A549 treated with AZD2906 at 1 μM for 4 hours (cell line): ENCODE data around the gene FGD5. TPM values are rescaled to one million over a fixed set of nuclear protein-coding genes. Genes with fewer than 3 reads are reported as not detected.

Experiments
- total RNA-seq: library from RNA; stranded (reverse); fragments of 200-300 nt; extraction: Qiagen RNA extraction; gene quantifications from 5 replicates; pipeline ENCODE4 v1.2.3, GENCODE V29; 2022

Gene FGD5
- total RNA-seq, result 0.02 to 0.03 TPM (median 0.03 TPM) in 4 of 5 replicates, not detected in the other

DNA sequence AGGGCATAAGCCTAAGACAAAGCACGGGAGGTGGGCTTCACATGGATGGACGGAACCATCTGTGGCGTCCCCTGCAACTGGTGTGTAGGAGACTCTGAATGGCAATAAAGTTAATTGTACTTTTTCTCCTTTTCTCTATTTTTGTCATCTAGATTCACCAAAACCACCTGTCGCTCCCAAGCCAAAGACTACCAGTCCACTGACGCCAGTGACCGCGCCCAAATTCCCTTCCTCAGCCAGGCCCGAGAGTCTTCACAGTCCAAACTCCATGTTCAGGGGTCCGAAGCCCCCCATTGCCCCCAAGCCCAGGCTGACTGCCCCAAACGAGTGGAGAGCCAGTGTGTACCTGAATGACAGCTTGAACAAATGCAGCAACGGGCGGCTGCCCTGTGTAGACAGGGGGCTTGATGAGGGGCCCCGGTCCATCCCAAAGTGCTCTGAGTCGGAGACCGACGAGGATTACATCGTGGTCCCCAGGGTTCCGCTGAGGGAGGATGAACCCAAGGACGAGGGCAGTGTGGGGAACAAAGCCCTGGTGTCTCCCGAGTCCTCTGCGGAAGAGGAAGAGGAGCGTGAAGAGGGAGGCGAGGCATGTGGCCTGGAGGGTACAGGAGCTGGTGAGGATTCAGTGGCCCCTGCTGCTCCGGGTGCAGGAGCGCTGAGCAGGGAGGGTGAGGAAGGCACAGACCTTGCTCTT is at the start of gene FGD5:
Gene FGD5 (plus strand): TSS at position 159 of the 697 bp plus-strand sequence. CDS start 110 bp downstream, at position 269.

DNA sequence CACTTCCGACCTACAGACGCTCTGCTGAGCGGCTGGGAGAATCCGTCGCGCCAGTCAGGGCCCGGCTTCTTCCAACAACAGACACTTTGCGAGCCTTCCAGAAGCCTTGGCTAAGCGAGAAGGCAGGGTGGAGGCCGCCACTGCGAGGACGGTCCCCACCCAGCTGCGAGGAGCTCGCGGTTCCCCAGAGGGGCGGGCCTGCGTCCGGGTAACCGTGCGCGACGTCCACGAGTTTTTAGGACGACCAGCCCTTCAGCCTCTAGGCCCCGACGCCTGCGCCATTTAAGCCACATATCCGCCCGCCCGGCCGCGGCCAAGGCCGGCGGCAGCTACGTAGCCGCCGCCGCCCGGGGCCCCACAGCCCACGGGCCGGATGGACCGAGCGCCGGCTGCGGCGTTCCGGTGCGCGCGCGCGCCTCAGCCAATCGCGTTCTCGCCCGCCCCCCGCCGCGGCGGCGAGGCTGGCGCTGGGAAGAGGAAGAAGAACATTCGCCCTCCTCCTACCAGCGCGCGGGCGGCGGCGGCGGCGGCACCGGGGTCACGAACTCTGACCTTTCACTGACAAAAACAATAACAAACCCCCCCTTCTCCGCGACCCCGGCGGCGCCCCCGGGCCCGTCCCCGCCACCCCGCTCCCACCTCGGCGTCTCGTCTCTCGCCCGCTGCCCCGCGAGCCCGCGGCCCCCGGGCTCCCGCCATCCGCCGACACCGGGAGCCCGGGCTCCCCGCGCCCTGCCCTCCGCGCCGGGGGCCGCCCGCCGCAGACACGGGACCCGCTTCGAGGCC is 128.5 kb downstream of the FGD5 start, which contains the start of gene NR2C2:
Gene NR2C2 (plus strand): TSS at position 484 of the 786 bp plus-strand sequence. CDS start 56,332 bp downstream, outside the sequence.

Other genes starting within 250 kb of the FGD5 start
- 10.9 to 16.3 TPM (median 11.8 TPM) in 5 replicates for gene CCDC174, start 167.2 kb upstream of the FGD5 start, total RNA-seq
- gene C3orf20, start 143.8 kb upstream of the FGD5 start, total RNA-seq, result 0.02 to 0.07 TPM (median 0.05 TPM) in 3 of 5 replicates, not detected in the others
- gene NR2C2, start 128.6 kb downstream of the FGD5 start, total RNA-seq, result 12.3 to 18.0 TPM (median 16.7 TPM) in 5 replicates
- gene MRPS25, start 246.4 kb downstream of the FGD5 start, total RNA-seq, result 48.7 to 62.1 TPM (median 60.7 TPM) in 5 replicates